Epithelial cell of prostate (primary cell): ENCODE measurements around the gene INHBB.

Experiments used
- DNase-seq: peaks from one replicate; pipeline ENCODE4 v3.0.0-alpha.2; 2011; ENCODE audit warnings: low read depth, low spot score
- H3K27ac ChIP-seq: fragments of 450-650 bp; 2 replicates; pipeline ENCODE4 v1.5.1; 2017; ENCODE audit warnings: mild to moderate bottlenecking

Gene INHBB

DNA sequence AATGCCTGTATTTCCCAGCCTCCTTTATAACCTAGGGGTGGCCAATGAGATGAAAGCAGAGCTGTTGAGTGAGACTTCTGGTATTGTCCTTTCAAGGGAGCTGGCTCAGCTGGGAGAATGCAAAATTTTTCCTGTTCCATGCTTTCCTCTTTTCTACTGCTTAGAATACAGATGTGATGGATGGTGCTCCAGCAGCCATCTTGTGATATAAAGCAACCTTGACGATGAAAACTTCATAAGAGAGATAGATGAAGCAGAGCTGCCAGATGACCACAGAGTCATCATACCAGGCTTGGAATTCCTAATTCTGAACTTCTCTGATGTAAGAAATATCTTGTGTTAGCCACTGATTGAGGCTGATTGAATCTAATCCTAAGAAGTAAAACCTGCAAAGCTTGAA is 11.9 kb upstream of the INHBB start:
- no peak for DNase-seq

GRCh38 chr2:120336749-120337148 is 9.2 kb upstream of the INHBB start:
- H3K27ac ChIP-seq = no peak overlapping the region
- no peak for DNase-seq

More for the DNA sequence above, 11.9 kb upstream of the INHBB start:
- H3K27ac ChIP-seq = no peak overlapping the region

DNA sequence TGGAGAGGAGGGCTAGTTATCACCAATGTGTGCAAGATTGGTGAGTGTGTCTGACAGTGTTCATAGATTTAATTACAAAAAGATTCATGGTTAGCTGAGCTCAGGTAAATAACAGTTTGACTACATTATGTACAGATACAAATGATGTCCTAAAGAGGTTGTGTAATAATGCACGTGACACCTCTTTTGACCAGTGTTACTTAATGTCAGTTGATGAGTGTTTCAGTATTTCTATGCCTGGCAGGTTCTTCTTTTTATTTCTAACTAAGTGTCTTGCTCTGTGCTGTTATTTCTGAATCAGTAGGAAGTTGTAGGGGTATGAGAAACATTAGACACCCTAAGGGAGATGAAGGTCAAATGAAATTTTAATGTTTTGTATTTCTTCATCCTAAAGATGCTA is 7.9 kb upstream of the INHBB start:
- H3K27ac ChIP-seq = no peak overlapping the region
- no peak for DNase-seq

DNA sequence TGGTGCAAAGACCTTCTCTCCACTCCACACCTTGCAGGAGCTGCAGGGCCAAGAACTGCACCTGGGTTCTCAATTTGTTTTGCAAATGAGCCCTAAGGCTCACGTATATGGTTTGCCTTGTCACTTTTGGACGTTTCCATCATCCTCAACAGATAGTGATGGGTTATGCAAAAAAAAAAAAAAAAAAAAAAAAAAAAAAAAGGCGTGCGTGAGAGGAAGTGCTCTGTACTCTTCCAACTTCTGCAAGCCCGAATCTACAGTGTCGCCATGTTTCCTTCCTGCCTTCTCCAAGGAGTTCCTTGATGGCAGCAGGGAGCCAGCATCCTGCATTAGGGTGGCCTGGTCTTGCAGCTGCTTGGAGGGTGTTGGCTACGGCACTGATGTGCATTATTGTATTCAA is 4.0 kb upstream of the INHBB start:
- no peak for DNase-seq
- H3K27ac ChIP-seq = no peak overlapping the region

GRCh38 chr2:120342446-120342845 is 3.5 kb upstream of the INHBB start:
- DNase-seq = no peak
- no peak overlapping the region for H3K27ac ChIP-seq

- DNase-seq = no peak
- H3K27ac ChIP-seq = no peak overlapping the region
Measured at GRCh38 chr2:120343100-120343432, 2.9 kb upstream of the INHBB start.

DNA sequence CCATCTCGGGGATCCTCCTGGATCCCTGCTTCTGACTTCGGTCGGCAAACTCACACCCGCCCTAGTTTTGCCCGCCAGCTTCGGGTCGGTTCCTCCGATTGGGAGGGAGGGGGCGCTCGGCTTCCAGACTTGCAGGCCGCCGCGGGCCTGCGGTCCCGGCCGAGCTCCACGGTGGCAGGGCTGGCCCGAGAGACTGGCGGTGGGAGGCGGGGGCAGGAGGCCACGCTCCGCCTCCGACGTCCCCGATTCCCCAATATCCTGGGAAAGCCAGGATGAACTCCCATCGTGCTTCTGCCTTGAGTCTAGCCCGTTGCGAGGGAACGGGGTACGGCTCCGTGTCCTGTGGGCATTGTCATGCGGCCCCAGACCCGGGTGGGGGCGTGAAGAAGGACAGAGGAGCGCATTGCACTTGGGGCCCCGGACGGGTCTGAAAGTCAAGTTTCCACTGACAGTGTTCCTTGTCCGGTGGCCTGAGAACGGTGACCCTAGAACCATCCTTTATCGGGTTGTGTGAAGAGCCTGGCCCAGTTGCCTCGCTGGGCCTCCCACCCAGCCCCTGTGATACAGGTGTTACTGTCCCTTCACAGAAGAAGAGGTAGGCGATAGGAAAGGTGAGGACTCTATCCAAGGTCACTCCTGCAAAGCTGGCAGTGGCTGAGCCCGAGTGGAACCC is 2.4 kb upstream of the INHBB start:
- DNase-seq = no peak
- no peak overlapping the region for H3K27ac ChIP-seq

- DNase-seq = no peak
- H3K27ac ChIP-seq = no peak overlapping the region
Measured at GRCh38 chr2:120344214-120344975, 1.5 kb upstream of the INHBB start.

DNA sequence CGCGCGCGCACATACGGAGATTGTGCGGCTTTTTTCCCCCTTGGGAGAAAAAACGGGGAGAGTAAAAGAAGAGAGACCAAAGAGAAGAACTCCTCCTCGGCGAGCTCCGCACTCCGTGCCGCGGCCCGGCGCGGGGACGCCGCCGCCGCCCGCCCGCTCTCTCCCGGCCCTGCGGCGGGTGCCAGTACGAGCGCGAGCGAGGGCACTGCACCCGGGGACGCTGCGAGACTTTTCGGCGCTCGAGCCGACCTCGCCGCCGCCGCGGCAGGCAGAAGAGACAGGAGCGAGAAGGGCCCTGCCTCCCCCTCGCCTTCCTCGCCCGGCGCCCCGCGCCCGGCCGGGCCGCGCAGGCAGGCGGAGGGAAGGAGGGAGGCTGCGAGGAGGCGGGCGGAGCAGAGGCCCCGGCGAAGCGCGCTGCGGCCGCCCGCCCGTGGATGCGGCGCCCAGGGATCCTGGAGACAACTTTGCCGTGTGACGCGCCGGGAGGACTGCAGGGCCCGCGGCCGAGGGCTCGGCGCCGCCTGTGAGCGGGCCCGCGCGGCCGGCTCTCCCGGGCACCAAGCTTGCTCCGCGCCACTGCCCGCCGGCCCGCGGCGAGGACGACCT is 857 bp upstream of the INHBB start:
- DNase-seq = no peak
- H3K27ac ChIP-seq = no peak overlapping the region

DNA sequence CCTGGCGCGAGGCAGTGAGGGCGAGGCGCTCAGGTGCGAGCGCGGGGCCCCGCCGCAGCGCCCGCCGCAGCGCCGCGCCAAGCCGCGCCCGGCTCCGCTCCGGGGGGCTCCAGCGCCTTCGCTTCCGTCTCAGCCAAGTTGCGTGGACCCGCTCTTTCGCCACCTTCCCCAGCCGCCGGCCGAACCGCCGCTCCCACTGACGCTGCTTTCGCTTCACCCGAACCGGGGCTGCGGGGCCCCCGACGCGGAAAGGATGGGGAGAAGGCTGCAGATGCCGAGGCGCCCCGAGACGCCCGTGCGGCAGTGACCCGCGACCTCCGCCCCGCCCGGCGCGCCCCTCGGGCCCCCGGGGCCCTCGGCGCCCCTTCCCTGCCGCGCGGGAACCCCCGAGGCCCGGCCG is 328 bp upstream of the INHBB start:
- no peak overlapping the region for H3K27ac ChIP-seq
- no peak for DNase-seq

DNA sequence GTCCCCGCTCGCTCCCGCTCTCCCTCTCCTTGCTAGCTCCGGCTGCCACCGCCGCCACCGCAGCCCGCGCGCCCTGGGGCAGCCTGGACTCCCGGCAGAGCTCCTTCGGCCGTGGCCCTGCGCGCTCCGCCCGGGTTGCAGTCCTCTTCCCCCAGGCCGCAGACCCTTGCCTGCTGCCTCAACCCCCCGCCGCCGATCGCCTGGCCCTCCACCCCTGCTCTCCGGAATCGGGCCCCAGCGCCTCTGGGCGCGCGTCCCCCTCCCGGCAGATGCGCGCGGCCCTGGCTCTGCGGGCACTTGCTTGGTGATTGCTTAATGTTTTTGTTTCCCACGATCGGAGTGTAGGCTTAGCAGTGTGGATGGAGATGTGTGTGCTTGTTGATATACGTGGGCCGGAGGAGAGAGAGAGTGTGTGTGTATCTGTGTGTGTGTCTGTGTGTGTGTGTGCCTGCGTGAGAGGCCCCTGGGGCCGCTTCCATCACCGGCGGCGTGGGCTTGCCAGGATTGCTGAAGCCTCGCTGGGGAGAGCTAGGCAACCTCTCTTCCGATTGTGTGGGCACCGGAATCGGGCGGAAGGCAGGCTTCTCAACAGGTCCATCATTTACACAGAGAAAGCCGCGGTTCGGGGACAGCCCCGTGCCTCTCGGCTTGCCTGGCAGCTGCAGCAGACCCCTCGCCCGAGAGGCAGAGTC is 877 bp downstream of the INHBB start:
- H3K27ac ChIP-seq = no peak overlapping the region
- DNase-seq = no peak

DNA sequence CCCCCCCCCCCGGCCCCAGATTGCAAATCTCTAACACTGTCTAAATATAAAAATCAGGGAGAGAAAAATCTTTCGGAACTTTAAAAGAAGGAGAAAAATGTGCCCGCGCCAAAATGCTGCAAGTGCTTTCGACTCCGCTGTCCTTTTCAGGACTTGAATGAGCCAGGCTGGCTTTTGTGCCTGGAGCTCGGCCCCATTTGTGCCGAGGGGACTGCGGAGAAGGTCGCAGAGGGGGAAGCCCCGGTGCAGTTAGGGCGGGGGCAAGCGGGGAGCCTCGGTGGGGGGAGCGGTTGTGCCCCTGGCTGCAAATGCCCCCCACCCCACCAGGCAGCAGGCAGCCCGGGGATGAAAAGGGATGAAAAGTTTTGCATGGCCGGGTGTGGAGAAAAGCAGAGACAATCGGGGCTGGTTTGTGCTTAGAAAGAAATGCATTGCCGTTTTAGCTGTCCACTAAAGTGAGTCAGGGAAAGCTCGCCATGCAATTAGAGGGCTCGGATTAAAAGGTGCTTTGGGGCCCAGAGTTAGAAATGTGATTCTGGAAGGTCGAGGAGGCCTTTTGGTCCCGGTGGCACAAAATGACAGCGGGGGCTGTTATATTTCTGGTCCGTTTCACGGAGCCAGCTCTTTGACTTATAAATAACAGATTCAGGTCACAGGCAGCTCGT is 1.6 kb downstream of the INHBB start:
- H3K27ac ChIP-seq = no peak overlapping the region
- DNase-seq = no peak

GRCh38 chr2:120348134-120348736 is 2.3 kb downstream of the INHBB start:
- DNase-seq = no peak

DNA sequence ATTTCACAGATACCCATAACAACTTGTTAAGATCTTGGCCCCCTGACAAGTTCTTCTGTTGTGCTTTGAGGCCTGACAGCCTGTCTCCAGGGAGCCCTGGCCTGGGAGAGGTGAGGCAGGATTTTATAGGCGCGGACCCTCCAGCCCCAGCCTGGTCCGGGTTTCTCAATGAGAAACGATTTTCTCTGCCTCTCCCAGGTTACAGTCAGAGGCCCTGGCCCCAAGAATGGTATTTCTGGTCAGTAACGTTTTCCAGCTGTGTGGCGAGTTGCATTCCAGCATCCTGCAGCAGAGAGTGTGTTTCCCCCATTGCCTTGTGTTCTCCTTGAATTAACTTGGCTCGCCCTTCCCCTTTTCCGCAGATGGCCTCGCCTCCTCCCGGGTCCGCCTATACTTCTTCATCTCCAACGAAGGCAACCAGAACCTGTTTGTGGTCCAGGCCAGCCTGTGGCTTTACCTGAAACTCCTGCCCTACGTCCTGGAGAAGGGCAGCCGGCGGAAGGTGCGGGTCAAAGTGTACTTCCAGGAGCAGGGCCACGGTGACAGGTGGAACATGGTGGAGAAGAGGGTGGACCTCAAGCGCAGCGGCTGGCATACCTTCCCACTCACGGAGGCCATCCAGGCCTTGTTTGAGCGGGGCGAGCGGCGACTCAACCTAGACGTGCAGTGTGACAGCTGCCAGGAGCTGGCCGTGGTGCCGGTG is 3.0 kb downstream of the INHBB start:
- no peak overlapping the region for H3K27ac ChIP-seq
- DNase-seq = no peak

More at GRCh38 chr2:120348134-120348736, 2.3 kb downstream of the INHBB start:
- H3K27ac ChIP-seq = no peak overlapping the region

DNA sequence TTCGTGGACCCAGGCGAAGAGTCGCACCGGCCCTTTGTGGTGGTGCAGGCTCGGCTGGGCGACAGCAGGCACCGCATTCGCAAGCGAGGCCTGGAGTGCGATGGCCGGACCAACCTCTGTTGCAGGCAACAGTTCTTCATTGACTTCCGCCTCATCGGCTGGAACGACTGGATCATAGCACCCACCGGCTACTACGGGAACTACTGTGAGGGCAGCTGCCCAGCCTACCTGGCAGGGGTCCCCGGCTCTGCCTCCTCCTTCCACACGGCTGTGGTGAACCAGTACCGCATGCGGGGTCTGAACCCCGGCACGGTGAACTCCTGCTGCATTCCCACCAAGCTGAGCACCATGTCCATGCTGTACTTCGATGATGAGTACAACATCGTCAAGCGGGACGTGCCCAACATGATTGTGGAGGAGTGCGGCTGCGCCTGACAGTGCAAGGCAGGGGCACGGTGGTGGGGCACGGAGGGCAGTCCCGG is 3.5 kb downstream of the INHBB start:
- no peak for DNase-seq
- no peak overlapping the region for H3K27ac ChIP-seq

DNA sequence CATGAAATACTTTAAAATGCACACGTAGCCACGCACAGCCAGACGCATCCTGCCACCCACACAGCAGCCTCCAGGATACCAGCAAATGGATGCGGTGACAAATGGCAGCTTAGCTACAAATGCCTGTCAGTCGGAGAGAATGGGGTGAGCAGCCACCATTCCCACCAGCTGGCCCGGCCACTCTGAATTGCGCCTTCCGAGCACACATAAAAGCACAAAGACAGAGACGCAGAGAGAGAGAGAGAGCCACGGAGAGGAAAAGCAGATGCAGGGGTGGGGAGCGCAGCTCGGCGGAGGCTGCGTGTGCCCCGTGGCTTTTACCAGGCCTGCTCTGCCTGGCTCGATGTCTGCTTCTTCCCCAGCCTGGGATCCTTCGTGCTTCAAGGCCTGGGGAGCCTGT is 4.1 kb downstream of the INHBB start:
- no peak overlapping the region for H3K27ac ChIP-seq
- no peak for DNase-seq

GRCh38 chr2:120350801-120351320 is 4.9 kb downstream of the INHBB start:
- H3K27ac ChIP-seq = no peak overlapping the region
- DNase-seq = no peak

DNA sequence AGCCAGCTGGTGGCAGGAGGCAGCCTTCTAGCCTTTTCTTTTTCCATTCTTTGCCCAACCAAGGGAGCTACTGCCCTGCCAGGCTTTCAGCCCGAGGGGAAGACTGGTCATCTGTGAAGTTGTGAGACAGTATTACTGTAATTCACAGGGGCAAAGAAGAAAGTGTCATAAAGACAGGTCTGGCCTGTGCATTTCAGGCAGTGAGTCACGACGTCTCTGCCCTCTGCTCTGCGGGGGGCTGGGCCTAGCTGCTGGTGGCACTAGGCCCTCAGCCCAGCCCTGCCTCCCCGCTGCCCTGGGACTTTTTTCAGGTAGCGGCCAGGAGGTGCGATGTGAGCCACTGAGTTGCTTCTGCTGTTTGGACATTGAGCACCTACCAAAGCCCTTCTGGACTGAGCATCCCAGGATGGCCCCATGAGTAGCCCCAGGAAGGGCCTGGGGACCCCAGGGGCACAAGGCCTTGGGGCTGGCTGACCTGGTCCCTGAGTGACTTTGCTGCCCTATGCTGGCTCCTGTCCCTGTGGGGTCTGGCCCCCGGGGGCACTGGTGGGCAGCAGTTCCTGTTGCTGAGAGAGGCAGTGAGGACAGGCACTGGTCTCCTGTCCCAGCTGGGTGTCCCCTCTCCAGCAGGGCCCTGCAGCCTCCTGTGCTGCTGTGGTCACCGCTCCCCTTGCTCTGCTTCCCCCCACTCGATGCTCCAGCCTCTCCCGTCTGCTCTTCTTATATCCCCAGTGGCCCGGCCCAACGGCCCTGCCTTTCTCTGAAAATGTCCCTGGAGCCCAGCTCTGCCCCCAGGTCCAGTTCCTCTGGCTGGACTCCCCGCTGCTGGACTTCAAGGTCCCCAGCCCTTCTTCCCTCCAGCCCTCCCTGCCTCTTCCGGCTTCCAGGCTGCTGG is 7.0 kb downstream of the INHBB start:
- DNase-seq = no peak
- no peak overlapping the region for H3K27ac ChIP-seq
